OCI-LY3 (cell line): ENCODE results near the gene FAM184B.

ENCODE experiments used
- H2AFZ ChIP-seq: fragments of 200-600, 300-600 bp; shearing (Covaris generic); 2 replicates; pipeline ENCODE4 v1.6.0; 2014; ENCODE audit warnings: antibody characterized with exemption, low read depth, low read length
- H3K27ac ChIP-seq: fragments of 200-600, 300-600 bp; sonication (generic); 2 replicates; pipeline ENCODE4 v1.5.1; 2014; ENCODE audit warnings: mild to moderate bottlenecking, low read length, moderate library complexity, mixed read lengths
- H3K27me3 ChIP-seq: fragments of 200-600, 300-600 bp; sonication (generic); 2 replicates; pipeline ENCODE4 v1.6.1; 2014; ENCODE audit warnings: low read depth, low read length, mixed read lengths
- H3K36me3 ChIP-seq: fragments of 200-600, 300-600 bp; sonication (generic); replicated peaks from 2 replicates; pipeline ENCODE3; 2014; ENCODE audit warnings: low read depth, low read length, mixed read lengths
- H3K4me1 ChIP-seq: fragments of 300-600, 200-600 bp; sonication (generic); 2 replicates; pipeline ENCODE4 v1.6.1; 2014; ENCODE audit warnings: low read length, mixed read lengths
- H3K4me2 ChIP-seq: fragments of 200-600, 300-600 bp; sonication (generic); 2 replicates; pipeline ENCODE4 v1.6.1; 2014; ENCODE audit warnings: low read length, mixed read lengths
- H3K4me3 ChIP-seq: fragments of 300-600, 200-600 bp; sonication (generic); 2 replicates; pipeline ENCODE4 v1.5.1; 2014; ENCODE audit warnings: antibody characterized with exemption, mild to moderate bottlenecking, low read length, moderate library complexity
- H3K79me2 ChIP-seq: fragments of 300-600, 200-600 bp; shearing (Covaris generic); 2 replicates; pipeline ENCODE4 v1.6.1; 2014; ENCODE audit warnings: mild to moderate bottlenecking, low read length, mixed read lengths
- H3K9ac ChIP-seq: fragments of 300-600, 200-600 bp; shearing (Covaris generic); 2 replicates; pipeline ENCODE4 v1.6.0; 2014; ENCODE audit warnings: mild to moderate bottlenecking, low read length, moderate library complexity
- H3K9me3 ChIP-seq: fragments of 200-600, 300-600 bp; shearing (Covaris generic); 2 replicates; pipeline ENCODE4 v1.6.1; 2014; ENCODE audit warnings: low read length, mixed read lengths; ENCODE audit not compliant: insufficient read depth
- H4K20me1 ChIP-seq: fragments of 200-600, 300-600 bp; sonication (generic); 2 replicates; pipeline ENCODE4 v1.6.1; 2016; ENCODE audit warnings: low read length, mixed read lengths; ENCODE audit not compliant: insufficient read depth
- CTCF ChIP-seq: fragments of 200-600, 300-600 bp; sonication (generic); IDR thresholded peaks from 2 replicates; pipeline ENCODE4 v1.5.1; 2014; ENCODE audit warnings: antibody characterized with exemption, low read length, low read depth
- EZH2phosphoT487 ChIP-seq: fragments of 200-600 bp; shearing (Covaris generic); IDR thresholded peaks from 2 replicates; pipeline ENCODE4 v1.6.1; 2018; ENCODE audit warnings: antibody characterized with exemption, mixed run types, low read depth

Gene FAM184B

GRCh38 chr4:17722356-17722700 is 59.1 kb downstream of the FAM184B start:
- Histone ChIP-seq H3K27me3 (no peaks in the 10 kb centered on the region), H4K20me1 (no peaks in the 10 kb centered on the region), H3K4me2 (no peak overlapping the region), H2AFZ (no peak overlapping the region), H3K9ac (no peak overlapping the region), H3K36me3 (no peaks in the 10 kb centered on the region), H3K79me2 (no peaks in the 10 kb centered on the region), H3K27ac (no peak overlapping the region), H3K4me1 (no peaks in the 10 kb centered on the region), H3K9me3 (no peaks in the 10 kb centered on the region), H3K4me3 (no peak overlapping the region)
- TF ChIP-seq EZH2phosphoT487 (no peak), CTCF (no peak)

GRCh38 chr4:17721496-17722355 is 59.7 kb downstream of the FAM184B start:
- H3K36me3 ChIP-seq: no peaks in the 10 kb centered on the region
- H3K79me2 ChIP-seq: no peaks in the 10 kb centered on the region
- no peak overlapping the region for H3K4me3 ChIP-seq
- no peak overlapping the region for H2AFZ ChIP-seq
- H4K20me1 ChIP-seq: no peaks in the 10 kb centered on the region
- H3K27ac ChIP-seq: no peak overlapping the region
- no peaks in the 10 kb centered on the region for H3K9me3 ChIP-seq
- no peak overlapping the region for H3K9ac ChIP-seq
- no peaks in the 10 kb centered on the region for H3K4me1 ChIP-seq
- no peak overlapping the region for H3K4me2 ChIP-seq
- TF ChIP-seq EZH2phosphoT487: no peak
- TF ChIP-seq CTCF: no peak
- no peaks in the 10 kb centered on the region for H3K27me3 ChIP-seq

GRCh38 chr4:17719106-17719505 is 62.3 kb downstream of the FAM184B start:
- no peaks in the 10 kb centered on the region for H3K79me2 ChIP-seq
- no peaks in the 10 kb centered on the region for H3K4me1 ChIP-seq
- H3K36me3 ChIP-seq: no peaks in the 10 kb centered on the region
- no peak overlapping the region for H2AFZ ChIP-seq
- H3K9ac ChIP-seq: no peak overlapping the region
- H3K27ac ChIP-seq: no peak overlapping the region
- H4K20me1 ChIP-seq: no peaks in the 10 kb centered on the region
- H3K9me3 ChIP-seq: no peaks in the 10 kb centered on the region
- no peaks in the 10 kb centered on the region for H3K27me3 ChIP-seq
- H3K4me2 ChIP-seq: no peak overlapping the region
- TF ChIP-seq CTCF: no peak
- H3K4me3 ChIP-seq: no peak overlapping the region

GRCh38 chr4:17718471-17718870 is 63.0 kb downstream of the FAM184B start:
- Histone ChIP-seq H3K4me2 (no peak overlapping the region), H3K36me3 (no peaks in the 10 kb centered on the region), H3K9me3 (no peaks in the 10 kb centered on the region), H2AFZ (no peak overlapping the region), H3K27ac (no peak overlapping the region), H3K4me1 (no peaks in the 10 kb centered on the region), H3K9ac (no peak overlapping the region), H3K79me2 (no peaks in the 10 kb centered on the region), H3K27me3 (no peaks in the 10 kb centered on the region), H4K20me1 (no peaks in the 10 kb centered on the region), H3K4me3 (no peak overlapping the region)
- TF ChIP-seq CTCF (no peak), EZH2phosphoT487 (no peak)
